GM19328 (cell line): Measurements from ENCODE around the gene MOB3B.

ENCODE experiments used
- ATAC-seq: cut with Tn5 transposase; IDR thresholded peaks from one replicate; pipeline ENCODE4 v1.9.1; 2021; ENCODE audit warnings: mild to moderate bottlenecking, moderate library complexity; ENCODE audit not compliant: unreplicated experiment

Gene MOB3B

GRCh38 chr9:27293996-27294395, 235.6 kb downstream of the MOB3B start:
- ATAC-seq, result no peak

- no peak for ATAC-seq
Measured at GRCh38 chr9:27292659-27293405, 236.8 kb downstream of the MOB3B start.

GRCh38 chr9:27291292-27291691, 238.3 kb downstream of the MOB3B start:
- no peak for ATAC-seq

GRCh38 chr9:27282269-27282668, 247.3 kb downstream of the MOB3B start:
- no peak for ATAC-seq

GRCh38 chr9:27280860-27281259, 248.8 kb downstream of the MOB3B start:
- no peak for ATAC-seq

GRCh38 chr9:27280249-27280648, 249.4 kb downstream of the MOB3B start:
- no peak for ATAC-seq

- ATAC-seq, result no peak
Measured at GRCh38 chr9:27279611-27280010, 250.0 kb downstream of the MOB3B start.

- no peak for ATAC-seq
Measured at GRCh38 chr9:27278374-27278773, 251.2 kb downstream of the MOB3B start.

- peak; percentile 53 for ATAC-seq
Measured at GRCh38 chr9:27276193-27277030, 253.2 kb downstream of the MOB3B start.
